Subcutaneous adipose tissue (tissue), 4 donors: ENCODE results near the gene OR5L1. TPM values are rescaled to one million over a fixed set of nuclear protein-coding genes. Genes with fewer than 3 reads are reported as not detected.

ENCODE experiments used
- CTCF ChIP-seq: fragments of 450-650 bp; IDR thresholded peaks from one replicate; pipeline ENCODE4 v1.5.1; 2016; ENCODE audit warnings: low read depth, mild to moderate bottlenecking, control low read depth, antibody characterized with exemption, moderate library complexity
- total RNA-seq, 4 donors: library from RNA; depleted of rRNA; stranded (reverse); fragments of >200 nt; gene quantifications; one replicate each; pipeline ENCODE4 v1.1.0, GENCODE V29; 2016

The OR5L1 gene
- total RNA-seq, 4 donors from 2014 or later: not detected

GRCh38 chr11:55826919-55827318 lies 15.8 kb downstream of the OR5L1 start, which contains the start of gene OR5L2:
OR5L2 (plus strand) TSS chr11:55827219; CDS start chr11:55827219, 0 bp downstream.
- no peak for TF ChIP-seq CTCF

- no peak for TF ChIP-seq CTCF
Measured at GRCh38 chr11:55838452-55838851, 27.3 kb downstream of the OR5L1 start, which contains the start of gene OR5D16. OR5D16 (plus strand) TSS chr11:55838752; CDS start chr11:55838752, 0 bp downstream.

- no peak for TF ChIP-seq CTCF
Measured at GRCh38 chr11:55847453-55847852, 36.3 kb downstream of the OR5L1 start.

GRCh38 chr11:55849037-55849436 lies 37.9 kb downstream of the OR5L1 start:
- TF ChIP-seq CTCF: no peak

- no peak for TF ChIP-seq CTCF
Measured at GRCh38 chr11:55852141-55852540, 41.0 kb downstream of the OR5L1 start.

GRCh38 chr11:55854704-55855103 lies 43.5 kb downstream of the OR5L1 start:
- TF ChIP-seq CTCF: no peak

Other genes starting within 250 kb of the OR5L1 start
- gene OR4C16, start 239.2 kb upstream of the OR5L1 start, total RNA-seq: not detected
- gene OR4C11, start 203.7 kb upstream of the OR5L1 start, total RNA-seq: not detected
- gene OR4P4, start 176.3 kb upstream of the OR5L1 start, total RNA-seq: not detected
- not detected for gene OR4S2, start 163.0 kb upstream of the OR5L1 start, total RNA-seq
- gene OR4C6, start 149.2 kb upstream of the OR5L1 start, total RNA-seq: not detected
- gene OR5D13, start 37.9 kb upstream of the OR5L1 start, total RNA-seq: not detected
- not detected for gene OR5D14, start 15.8 kb upstream of the OR5L1 start, total RNA-seq
- not detected for gene OR5D18, start 8.3 kb downstream of the OR5L1 start, total RNA-seq
- gene OR5L2, start 15.9 kb downstream of the OR5L1 start, total RNA-seq: not detected
- not detected for gene OR5D16, start 27.4 kb downstream of the OR5L1 start, total RNA-seq
- not detected for gene TRIM51, start 71.9 kb downstream of the OR5L1 start, total RNA-seq
- gene OR5W2, start 103.2 kb downstream of the OR5L1 start, total RNA-seq: not detected
- gene OR5I1, start 125.0 kb downstream of the OR5L1 start, total RNA-seq: not detected
- not detected for gene OR10AG1, start 158.6 kb downstream of the OR5L1 start, total RNA-seq
- not detected for gene OR5F1, start 183.3 kb downstream of the OR5L1 start, total RNA-seq
- gene OR5AS1, start 216.3 kb downstream of the OR5L1 start, total RNA-seq: not detected